Central memory CD4-positive, alpha-beta T cell (primary cell): Measurements from ENCODE around the gene GRAMD1C.
A peak's percentile ranks its signal among the peaks of the same experiment; 100 is the strongest.

Source experiments
- DNase-seq: peaks from one replicate; pipeline ENCODE4 v3.0.0; 2022

Gene GRAMD1C

DNA sequence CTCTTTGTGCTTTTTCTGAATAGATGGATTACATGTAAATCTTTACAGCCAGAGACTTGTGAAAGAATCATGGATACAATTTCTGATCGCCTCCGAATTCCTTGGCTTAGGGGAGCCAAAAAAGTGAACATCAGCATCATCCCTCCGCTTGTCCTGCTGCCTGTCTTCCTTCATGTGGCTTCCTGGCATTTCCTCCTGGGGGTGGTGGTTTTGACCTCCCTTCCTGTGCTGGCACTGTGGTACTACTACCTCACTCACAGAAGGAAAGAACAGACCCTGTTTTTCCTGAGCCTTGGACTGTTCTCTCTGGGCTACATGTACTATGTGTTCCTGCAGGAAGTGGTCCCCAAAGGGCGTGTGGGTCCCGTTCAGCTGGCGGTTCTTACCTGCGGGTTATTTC lies 115.1 kb downstream of the GRAMD1C start:
- no peak for DNase-seq

DNA sequence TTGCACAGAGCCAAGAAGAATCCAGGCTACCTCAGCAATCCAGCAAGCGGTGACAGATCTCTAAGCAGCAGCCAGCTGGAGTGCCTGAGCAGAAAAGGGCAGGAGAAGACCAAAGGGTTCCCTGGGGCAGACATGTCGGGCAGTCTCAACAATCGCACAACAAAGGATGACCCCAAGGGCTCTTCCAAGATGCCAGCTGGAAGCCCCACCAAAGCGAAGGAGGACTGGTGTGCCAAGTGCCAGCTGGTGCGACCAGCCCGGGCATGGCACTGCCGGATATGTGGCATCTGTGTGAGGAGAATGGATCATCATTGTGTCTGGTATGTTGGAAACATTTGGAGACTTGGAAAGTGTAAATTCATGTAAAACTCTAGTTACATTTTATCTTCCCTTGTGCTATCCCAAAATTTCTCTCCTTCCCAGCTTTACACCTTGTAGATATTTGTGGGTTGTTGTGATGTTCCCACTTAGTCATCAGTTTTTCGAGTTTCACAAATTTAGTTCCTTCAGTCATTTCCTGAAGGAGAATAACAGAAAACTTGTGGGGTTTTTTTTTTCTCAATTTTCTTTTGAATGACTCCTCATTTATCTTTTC lies 115.6 kb downstream of the GRAMD1C start:
- no peak for DNase-seq

DNA sequence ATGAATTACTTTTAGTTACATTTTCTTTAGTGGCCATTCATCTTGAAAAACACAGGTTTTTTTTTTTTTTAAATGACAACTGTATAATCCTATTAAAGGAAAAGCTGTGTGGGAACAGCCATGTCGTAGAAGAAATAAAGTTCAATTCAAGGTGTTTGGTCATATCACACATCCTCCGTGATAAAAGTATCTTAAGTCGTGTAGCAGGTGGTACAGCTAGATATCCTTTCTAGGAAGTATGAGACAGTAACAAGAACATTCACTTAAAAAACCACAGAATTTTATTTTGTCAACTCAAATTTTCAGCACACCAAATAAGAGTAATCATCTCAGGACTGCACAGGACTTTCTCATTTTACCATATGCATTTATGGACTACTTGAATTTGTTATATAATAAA lies 125.3 kb downstream of the GRAMD1C start:
- DNase-seq = no peak

DNA sequence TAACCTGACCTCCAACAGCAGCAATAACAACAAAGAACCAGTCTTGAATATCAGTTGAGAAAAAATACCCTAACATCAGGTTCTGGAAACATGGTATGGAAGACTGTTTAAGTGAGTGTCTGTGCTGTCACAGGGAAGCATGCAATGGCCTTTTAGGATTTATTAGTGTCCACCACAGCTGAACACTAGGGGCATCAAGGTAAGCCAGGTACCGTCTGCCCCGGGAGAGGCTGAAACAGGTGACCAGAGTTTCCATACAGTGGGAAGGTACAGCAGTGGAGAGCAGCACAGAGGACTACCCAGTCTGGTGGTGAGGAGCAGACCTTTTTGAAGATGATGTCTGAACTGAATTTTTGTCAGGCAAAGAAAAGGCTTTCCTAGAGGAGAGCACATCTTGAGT lies 127.6 kb downstream of the GRAMD1C start:
- DNase-seq = no peak

DNA sequence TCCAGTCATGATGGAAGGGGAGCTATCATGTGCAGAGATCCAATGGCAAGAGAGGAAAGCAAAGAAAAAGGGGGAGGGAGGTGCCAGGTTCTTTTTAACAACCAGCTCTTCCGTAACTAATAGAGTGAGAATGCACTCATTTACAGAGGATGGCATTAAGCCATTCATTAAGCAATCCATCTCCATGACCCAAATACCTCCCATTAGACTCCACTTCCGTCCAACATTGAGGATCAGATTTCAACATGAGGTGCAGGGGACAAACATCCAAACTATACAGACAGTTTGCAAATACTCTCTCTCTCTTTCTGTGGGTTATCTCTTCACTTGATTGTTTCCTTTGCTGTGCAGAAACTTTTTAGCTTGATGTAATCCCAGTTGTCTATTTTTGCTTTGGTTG lies 130.4 kb downstream of the GRAMD1C start:
- no peak for DNase-seq

DNA sequence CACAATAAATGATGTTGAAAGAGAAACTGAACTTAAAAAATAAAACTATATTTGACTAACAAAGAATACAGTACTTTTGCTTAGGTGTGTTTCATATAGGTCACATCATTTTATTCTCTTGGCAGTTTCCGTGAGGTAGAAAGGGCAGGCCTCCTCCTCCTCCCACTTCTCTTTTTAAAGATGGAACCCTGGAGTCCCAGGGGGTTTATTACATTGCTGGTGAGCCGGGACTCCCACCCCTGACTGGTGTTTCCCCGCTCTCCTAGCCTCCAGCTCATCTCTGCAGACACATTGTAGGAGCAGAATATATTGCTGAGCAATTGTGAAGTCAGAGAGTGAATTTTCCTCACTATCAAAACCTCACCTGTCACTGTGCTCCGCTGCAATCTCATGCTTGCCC lies 139.2 kb downstream of the GRAMD1C start:
- DNase-seq = no peak

DNA sequence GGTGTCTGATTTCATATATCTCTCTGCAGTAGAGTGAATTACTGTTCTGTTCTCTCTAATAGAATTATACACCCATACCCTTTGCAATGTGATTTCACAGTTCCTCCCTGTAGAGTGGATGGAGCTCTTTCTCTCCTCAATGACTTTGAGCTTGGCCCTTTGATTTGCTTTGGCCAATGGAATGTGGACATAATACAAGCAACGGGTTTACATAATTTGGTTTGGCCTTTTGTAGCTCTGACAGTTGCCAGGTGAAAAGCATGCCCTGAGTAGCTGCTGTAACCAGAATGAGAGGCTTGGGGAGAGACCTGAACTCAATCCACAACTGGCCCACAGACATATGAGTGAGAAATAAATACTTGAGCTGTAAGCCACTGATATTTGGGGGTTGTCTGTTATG lies 141.3 kb downstream of the GRAMD1C start:
- DNase-seq = no peak

DNA sequence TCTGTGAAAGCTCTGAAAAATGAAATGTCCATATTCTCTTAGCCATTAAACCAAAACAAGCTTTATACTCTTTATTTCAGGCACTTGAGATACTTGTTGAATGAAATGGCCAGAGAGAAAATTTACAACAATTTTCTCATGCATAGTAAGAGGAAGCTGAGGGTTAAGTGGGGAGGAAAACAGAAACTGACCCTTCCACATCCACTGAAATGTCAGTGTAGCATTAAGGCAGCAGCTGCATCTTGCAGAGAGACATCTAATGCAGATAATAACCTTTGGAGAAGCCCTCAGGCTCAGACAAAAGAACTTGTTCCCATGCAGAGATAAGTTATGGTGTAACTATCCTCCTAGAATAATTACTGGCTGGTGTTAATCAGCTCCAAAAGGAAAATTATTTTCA lies 143.2 kb downstream of the GRAMD1C start:
- DNase-seq = no peak

DNA sequence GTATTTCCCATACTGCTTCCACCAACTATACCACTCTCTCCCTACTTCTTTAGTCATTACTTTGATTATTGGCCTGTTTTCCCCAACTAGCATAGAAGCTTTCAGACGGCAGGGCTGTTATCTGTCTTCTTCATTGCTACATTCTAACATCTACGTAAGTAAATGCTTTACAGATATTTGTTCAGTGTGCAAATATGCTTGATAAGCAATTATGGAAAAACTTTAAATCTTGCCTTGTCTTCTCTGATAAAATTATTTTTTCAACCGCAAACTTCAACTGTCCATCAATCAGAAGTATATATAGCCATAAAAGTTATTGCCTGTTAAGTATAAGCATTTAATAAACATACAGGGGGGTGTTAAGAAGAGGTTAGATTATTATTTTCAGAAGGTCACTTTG lies 145.0 kb downstream of the GRAMD1C start:
- DNase-seq = no peak

DNA sequence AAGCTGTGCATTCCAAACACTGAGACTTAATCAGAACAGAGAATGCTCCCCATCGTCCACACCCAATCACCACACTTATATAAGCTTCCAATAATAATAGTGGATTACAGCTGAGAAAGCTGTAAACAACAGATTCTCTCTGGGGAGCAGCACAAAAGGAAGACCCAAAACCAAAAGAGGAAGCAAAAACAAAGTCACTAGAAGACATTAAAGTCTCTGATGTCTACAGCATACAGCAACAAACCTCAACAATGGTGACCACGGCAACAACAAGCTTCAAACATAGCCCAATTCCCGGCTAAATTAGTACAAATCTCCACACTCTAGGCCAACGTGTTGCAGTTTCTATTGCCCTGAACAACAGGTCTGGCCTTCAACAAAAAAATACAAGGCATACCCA lies 147.0 kb downstream of the GRAMD1C start:
- peak; percentile 32 for DNase-seq
